ENCODE results near the gene KIF21A.

Gene KIF21A

DNA sequence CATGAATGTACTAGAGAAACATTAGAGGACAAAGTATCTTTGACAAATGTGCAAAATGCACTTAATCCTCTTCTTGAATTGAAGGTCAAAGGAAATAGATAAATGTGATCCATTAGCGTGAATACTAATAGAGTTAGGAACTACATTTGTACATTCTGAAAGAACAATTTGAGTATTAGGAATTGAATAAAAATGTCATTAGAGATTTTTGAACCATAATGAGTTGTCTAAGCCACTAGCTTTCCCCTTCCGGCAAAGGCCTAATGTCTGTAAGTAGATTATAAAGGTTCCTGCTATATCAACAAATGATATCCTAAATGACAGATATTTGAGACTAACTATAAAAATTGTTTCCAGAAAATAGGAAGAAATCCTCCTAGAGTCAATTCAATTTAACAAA, 59.8 kb downstream of the KIF21A start:
- DNase-seq: no peak

DNA sequence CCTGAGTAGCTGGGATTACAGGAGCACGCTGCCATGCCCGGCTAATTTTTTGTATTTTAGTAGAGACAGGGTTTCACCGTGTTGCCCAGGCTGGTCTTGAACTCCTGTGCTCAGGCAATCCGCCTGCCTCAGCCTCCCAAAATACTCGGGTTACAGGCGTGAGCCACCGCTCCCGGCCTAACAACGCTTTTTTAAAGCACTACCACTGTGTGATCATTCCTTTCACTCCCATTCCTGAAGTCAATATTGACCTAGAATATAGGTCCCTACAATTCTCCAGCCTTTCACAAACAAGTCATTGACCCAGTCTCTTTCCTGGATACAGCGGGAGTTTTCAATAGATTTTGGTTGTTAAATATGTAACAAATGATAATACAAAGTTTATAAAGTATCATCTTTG, 62.8 kb downstream of the KIF21A start:
- no peak for DNase-seq

DNA sequence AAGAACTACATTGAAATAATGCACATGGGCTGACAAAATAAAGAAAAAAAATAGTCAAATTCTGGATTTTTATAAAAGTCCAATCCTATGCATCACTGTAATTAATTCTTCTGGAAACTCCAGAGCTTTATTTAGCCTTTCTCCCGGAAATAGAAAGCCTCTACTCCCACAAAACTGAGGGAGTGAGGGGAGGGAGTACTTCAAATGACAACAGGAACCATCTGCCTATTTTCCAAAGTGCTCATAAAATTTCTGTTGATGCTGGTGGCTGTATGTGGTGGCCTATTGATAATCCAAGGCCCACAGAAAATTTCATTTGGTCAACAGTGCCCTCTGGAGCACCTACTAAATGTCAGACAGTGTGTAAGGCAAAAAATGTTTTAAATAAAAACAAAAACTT, 64.6 kb downstream of the KIF21A start:
- DNase-seq: no peak

DNA sequence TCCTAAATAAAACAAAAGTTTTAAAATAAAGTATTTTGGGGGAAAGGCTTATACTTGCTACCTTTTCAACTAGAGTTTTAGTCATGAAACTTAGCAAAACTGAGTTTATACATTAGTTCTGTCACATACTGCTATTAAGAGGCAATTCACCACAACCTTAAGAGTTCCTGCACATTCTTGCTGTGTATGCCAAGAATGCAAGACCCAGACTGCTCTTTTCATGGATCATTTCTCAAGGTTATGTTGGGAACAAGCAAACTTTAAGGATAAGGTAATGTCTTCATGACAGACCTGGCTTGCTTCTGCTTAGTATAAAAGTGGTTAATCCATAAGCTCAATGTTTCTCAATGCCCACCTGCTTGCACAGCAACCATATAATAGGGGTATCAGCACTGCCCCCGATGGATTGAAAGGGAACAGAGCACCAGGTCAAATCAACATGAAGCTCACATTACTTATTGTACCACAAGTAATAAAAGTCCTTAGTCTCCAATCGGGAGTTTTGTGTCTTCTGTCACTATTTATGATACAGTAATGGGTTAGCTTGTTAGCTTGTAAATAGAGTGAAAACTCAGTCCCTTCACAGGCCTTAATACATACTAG, 67.6 kb downstream of the KIF21A start:
- DNase-seq: peak in 1 of 2 experiments; percentile 5

DNA sequence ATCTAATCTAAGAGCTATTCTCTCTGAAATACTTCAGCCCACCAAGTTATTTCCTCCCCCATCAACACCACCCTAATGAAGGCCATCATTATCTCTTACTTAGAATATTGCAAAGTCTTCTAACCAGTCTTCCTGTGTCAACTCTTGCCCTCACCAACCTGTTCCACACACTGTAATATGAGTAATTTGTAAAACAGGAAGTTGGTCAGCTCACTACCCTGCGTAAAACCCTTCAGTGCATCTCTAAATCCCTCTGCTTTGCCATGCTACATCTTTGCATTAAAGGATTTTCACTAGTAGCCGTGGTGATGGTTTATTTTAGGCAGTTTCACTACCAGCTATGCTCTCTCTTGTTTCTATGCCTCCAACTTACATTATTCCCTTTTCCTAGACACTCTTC, 70.0 kb downstream of the KIF21A start:
- no peak for DNase-seq

DNA sequence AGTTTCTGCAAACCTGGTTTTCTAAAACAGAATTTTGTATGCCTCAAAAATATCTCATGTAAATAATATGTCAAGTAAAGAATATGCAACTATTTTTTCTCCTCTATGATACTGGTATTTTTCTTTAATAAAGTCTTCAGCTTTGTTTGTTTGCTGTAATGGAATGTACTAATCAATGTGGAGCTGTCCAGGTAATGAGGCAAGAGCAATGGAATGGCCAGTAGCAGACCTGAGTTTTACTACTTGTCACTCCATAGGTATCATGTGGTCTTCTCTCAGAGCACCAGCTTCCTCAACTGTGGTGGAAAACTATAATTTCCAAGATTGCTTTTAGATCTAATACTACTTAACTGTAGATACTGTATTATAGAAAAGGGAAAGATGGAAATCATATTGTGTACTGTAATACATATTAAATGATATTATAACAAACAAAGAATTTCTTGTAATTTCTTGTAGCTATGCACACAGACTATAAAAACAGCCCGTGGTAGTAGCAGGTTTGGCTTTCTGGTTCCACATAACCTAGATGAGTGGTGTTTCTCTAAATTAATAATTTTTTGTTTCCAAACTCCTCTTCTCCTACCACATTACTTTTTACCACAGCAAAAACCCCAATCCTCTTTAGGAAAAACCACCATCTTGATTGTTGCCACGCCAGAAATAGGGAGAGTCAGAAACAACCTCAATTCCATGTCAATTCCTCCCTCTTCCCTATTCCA, 70.6 kb downstream of the KIF21A start:
- no peak for DNase-seq

DNA sequence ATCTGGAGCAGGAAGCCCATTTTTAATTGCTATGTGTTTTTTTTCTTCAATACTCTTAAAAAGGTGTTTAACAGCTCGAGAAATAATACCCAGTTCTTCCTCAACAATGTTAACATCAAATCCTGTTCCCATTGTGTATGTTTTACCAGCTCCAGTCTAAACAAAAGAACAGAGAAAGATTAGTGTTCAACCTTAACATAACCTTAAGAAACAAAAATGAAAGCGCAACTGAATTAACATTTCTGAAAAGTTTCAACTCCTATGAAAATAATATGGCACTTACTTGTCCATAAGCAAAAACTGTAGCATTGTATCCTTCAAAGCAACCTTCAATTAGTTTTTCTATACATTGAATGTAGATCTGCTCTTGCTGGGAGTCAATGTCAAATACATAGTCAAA, 73.2 kb downstream of the KIF21A start:
- no peak for DNase-seq

DNA sequence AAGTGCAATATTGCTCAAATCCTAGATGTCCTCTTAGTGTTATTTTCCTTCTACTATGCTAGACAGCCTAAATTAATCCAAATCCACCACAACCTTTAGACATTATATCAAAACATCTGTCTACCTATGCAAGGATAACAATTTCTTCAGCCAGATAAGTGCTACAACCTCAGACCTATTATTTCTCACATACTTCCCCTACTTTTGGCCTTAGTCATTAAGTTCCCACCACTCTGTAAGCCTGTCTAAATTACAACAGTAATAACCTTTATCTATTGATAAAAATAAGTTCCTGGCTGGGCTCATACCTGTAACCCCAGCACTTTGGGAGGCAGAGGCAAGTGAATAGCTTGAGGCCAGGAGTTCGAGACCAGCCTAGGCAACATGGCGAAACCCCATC, 74.0 kb downstream of the KIF21A start:
- DNase-seq: no peak

DNA sequence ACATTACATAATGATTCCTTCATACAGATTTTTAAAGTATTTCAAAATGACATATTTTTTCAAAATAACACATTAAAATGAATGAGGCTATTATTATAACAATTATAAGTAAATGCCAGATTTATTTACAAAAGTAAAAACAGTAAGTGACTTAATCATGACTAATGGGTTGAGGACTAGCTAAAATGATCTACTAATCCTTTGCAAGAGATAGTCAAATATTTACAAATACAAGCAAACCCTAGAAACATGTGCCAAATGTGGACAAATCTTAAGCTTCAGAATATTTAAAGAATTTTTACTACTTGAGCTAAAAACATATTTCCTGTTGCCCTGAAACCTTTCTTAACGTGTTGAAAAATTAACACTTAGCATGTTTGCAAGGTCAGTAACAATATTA, 74.8 kb downstream of the KIF21A start:
- DNase-seq: no peak

DNA sequence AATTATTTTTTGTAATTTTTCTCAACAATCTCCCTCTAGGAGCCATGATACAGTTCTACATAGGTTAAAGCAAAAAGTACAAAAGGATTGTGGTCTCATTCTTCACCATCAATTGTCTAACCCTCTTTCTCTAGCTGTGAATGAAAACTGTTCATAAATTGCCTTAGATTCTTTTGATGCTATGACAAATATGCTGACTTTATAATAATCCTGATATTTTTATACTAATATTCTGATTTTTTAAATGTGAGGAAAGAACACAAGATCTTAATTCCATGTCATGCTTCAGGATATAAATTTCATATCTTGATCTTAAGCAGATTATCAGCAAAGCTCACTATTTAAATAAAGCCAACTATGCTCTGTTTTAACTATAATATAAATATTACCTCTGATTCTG, 75.4 kb downstream of the KIF21A start:
- no peak for DNase-seq

DNA sequence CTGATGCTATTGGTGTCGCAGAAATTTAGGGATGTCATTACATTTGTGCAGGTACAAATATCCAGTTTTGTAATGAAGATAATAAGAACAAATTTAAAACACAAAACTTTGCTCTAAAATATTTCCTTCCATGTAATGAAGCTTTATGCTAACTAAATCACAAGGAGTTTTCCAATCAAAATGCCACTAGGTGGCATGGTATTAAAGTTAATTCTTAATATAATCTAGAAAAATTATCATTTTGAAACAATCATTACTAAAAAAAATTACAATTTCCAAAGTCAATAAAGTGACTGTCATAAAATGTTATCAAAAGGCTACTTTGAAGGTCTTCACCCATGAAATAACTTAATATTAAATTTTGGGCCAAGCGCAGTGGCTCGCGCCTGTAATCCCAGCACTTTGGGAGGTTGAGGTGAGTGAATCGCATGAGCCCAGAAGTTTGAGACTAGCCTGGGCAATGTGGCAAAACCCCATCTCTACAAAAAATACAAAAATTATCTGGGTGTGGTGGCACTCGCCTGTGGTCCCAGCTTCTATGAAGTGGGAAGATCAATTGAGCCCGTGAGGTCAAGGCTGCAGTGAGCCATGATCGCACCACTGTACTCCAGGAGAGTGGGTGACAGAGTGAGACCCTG, 77.4 kb downstream of the KIF21A start:
- DNase-seq: peak in 1 of 2 experiments; percentile 0

DNA sequence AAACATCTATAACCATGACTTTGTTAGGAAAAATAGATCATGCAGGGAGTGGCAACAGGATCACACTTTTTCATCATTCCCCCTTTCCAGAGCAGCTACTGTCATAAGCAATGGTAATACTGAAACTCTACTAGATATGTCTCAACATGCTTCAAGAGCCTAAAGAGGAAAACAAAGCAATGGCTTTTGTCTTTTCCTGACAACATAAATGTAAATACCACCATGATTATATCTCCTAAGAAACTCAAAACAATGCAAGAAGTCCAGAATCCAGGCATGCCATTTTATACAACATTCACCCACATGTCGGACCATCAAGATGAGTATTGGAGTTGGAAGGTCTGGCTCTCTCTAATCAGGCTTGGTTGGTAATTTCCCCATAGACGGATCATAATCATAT, 78.7 kb downstream of the KIF21A start:
- no peak for DNase-seq

DNA sequence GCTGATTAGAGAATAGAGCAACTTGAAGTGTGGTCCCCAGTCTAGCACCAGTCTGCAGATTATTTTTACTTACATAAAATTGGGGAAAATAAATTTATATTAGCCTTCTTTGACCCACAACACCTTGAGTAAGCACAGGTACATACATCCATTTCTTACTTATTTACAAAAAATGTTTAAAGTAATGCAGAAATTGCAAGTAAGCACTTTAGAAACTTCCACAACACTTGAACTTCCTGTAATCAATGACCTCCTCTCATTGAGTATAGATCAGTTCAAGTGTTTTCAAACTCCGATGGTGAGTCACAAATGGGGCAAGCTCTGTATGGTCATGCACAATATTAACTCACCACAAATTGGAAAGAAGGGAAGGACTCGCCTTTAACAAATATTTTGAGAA, 83.3 kb downstream of the KIF21A start:
- DNase-seq: no peak

DNA sequence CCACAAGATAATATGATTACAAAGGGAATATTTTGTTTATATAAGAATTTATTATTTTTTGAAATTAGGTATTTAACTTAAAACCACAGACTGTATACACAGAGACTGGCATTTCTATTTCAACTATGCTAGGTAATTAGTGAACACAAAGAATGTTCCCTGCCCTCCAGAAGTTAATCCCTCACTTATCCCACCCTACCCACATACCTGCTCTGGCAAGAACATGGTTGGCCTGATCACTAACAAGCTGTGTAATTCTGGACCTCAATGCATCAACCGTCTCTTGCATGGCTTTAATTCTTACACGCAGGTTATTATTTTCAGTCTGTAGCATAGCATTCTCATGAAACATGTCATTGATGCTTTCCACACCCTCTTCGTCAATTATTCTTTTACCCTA, 85.9 kb downstream of the KIF21A start:
- no peak for DNase-seq

DNA sequence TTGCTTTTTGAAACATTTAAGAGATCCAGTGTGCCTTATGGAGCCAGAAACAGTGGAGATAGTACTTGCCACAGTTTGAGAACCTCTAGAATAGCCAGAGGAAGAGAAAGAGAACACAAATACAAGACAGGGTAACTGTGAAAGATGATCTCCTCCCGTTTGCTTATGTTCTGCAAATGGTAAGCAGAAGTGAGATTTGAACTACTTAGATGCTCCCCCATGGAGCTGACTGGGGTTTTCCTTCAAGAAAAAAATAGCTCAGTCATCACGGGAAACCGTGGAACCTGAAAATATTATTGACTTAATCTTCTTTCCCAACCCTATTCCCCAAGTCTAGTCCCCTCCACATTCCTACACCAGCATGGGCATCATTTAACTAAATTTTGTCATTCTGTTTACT, 87.1 kb downstream of the KIF21A start:
- DNase-seq: no peak

DNA sequence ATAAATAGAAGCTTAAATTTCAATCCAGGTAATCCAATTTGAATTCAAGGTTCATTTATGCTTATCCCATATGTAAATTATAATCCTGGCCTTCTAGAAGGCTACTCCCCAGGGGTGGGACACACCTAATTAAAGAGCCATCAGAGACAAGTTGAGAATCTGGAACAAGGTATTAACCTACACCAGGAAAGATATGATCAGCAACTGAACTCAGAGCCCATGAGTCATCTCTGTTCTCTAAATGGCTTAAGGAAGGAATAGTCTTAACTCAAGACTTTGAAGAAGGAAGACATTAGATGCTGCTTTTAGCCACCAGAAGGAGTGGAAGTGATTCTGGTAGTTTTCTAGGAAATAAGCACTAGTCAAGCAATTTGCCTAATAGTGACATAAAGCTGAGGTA, 88.0 kb downstream of the KIF21A start:
- DNase-seq: no peak

DNA sequence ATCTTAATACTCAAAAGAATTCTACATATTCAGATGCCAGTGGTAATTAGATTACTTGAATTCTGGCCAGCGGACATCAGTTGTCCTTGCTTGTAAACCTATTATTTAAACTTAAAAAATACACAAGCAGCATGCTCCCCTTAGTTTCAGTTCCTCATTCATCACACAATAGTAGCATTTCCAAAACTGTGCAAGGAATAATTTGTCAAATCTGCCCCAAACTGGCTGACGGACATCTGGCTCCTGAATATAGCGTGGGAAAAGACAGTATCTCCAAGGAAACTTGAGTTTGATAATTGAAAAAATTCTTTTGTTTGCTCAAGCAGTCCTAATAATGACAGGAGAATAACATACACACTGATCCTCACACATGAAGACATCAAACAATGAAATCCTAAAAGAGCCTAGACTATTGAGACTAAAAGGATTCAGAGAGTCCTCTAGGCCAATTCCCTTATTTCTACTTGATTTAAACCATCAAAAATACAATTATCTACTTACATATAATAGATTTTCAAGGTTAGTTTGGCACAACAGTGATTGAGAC, 90.4 kb downstream of the KIF21A start:
- DNase-seq: no peak

DNA sequence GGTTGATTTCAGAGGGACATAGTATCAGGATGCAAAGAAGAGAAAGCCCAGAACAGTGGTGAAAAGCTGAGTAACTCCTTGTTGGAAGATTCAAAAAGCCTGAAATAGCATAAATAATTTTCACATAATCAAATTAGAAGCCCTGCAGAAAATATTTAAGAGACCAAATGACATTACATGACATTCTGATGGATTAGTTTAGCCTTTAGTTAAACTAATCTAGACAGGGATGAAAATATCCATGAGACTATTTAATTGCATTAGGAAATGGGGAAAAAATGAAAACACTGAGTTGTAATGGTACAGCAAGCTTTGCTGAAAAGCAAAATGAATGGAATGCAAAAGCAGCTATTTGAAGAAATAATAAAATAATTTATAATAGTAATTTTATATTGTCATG, 91.8 kb downstream of the KIF21A start:
- DNase-seq: no peak

DNA sequence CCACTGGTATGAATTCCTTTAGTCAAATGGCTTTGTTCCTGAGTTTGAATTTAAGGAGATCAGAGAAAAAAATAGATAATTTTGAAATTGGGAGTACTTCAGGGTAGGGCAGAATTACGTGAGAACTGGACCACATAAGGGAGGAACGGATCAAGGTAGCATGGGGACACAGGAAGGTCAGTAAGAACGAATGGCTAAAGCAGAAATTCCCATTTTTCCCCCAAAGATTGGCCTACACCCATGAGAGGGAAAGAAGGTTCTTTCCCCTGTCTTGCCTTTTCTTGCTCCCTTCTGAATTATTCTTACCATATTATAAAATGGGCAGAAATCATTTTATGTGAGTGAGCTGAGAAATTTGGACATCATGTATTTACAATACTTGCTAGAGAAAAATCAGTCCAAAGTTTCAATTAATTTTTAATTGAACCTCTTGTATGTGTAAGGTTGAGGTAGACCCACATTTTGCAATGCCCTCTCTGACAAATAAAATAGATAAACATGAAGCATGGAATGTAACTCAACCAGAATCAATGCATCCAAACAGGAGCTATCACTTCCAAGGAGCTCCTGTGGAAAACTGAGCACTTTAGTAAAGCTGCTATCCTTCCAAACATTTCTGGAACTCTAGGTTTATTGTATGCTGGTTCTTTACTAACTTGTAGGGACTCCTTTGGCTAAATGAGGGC, 93.8 kb downstream of the KIF21A start:
- no peak for DNase-seq

DNA sequence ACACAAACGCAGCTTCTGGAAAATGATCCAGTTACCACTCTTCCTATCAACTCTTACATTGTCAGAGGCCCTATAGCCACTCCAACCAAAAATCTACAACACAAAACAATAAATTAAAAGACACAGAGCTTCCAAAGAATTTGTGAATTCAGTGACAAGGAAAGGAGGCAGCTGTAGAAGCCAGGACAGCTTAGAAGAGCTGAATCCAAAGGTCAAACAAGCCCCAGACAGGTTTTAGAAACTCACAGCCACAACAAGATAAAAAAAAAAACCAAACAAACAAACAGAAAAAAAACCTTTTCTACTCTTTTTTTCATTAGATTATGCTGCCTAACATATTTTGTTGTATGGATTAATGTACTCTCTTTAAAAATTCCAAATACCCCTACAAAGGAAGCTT, 94.4 kb downstream of the KIF21A start:
- no peak for DNase-seq

DNA sequence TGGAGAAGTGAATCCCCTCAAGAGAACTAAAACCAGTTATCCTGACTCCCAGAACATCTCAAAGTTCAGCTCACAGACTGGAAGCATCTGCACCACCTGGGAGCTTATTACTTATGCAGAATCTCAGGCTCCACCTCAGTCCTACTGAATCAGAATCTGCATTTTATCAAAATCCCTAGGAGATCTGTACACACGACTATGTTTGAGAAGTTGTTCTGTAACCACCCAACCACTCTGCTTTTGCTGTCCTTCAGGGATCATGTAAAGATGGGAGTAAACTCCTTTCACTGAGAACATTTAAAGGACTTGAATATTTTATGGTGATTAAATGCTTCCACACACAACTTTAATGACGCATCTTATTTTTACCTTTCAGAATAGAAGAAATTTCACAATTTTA, 98.0 kb downstream of the KIF21A start:
- DNase-seq: no peak

DNA sequence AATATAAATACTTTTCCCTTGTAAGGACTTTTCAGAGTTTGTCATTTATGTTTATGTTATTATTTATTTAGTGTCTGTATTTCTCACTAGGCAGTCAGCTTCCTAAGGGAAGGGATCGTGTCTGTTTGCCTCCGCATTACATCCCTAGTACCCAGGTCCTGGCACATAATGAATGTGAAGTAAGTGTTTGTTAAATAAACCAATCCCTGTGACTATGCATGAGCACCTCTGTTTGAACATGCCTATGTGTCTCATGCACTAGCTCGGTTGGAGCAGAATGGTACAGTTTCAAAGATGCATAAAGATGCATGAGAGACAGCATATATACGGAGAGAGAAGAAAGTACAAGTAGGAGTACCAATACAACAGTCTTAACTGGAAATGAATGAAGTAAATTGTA, 99.3 kb downstream of the KIF21A start:
- no peak for DNase-seq

DNA sequence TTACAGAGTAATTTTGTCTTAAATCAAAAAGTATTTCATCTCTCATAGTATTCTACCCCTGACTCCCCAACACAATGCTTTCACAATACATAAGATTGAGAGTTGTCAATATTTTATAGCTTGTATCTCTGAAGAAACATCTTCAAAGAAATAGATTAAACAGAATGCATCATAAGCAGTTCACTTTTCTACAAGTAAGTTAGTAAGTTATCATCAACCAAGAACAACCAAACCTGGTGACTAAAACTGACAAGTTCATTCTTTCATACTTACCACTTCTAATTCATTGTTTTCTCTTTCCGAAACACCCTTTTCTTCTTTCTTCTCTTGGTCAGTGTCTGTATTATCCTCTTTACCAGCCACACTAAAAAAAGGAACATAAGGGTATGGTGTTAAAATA, 101.2 kb downstream of the KIF21A start:
- DNase-seq: no peak

DNA sequence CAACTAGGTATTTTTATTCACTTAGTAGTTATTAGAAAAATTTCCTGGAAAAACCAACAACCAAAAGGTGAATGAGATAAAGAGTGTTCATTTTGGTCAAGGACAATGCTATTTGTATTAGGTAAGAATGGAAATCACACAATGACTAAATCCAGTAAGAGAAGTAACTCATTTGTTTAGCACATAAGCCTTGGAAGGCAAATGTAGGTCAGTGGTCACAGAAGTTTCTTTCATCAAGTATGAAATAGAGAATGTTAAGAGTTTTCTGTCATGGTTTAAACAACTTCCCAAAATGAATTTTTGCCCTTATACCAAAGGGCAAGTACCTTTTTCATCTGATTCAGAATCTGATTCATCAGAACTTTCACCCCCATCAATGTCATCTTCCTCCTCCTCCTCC, 101.7 kb downstream of the KIF21A start:
- DNase-seq: no peak
